ENCODE measurements around the gene MYCN.

MYCN gene

GRCh38 chr2:15976354-15976753 lies 36.0 kb downstream of the MYCN start:
- no peak for DNase-seq (ENCODE audit: low read depth in 2 of 2)

GRCh38 chr2:15979051-15979758 lies 38.9 kb downstream of the MYCN start:
- DNase-seq (ENCODE audit: low read depth in 2 of 2): no peak

GRCh38 chr2:15979759-15980604 lies 39.6 kb downstream of the MYCN start:
- DNase-seq (ENCODE audit: low read depth in 2 of 2): no peak

- no peak for DNase-seq (ENCODE audit: low read depth in 2 of 2)
These were observed 40.3 kb downstream of the MYCN start for GRCh38 chr2:15980605-15981098.

- no peak for DNase-seq (ENCODE audit: low read depth in 2 of 2)
These were observed 41.3 kb downstream of the MYCN start for GRCh38 chr2:15981646-15982045.

DNA sequence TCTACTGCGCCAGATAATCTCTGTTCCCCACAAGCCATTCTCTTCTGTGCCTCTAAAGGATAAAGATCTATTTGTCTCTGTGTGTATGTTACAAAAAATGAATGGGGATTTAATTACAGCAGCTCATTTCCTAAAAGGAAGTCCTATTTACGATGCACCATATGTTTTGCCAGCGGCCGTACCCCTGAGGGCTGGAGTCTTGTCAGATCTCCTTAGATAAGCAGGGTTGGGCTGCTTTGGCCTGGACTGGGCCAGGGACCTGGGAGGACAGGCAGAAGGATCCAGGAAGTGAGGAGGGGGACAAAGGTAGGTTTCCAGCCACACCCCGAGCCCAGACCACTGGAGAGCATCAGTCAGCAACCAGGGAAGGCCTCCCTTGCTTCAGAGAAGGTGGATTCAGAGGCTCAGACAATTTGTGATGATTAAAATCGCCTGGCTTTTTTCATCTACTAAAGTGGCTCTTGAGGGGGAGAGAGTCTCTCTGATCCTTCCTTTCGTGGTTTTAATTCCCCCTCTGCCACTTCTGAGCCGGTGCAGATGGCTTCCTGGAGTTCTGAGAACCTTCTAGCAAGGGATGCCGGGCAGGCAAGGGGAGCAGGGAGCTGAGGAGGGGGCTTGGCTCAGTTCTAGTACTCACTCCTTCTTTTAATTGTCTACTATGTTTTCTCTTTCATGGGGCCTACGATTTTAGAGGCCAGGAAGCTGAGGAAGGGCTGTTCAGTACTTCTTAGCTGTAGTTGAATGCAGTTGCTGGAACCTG lies 42.1 kb downstream of the MYCN start:
- DNase-seq (ENCODE audit: low read depth in 2 of 2): no peak

DNA sequence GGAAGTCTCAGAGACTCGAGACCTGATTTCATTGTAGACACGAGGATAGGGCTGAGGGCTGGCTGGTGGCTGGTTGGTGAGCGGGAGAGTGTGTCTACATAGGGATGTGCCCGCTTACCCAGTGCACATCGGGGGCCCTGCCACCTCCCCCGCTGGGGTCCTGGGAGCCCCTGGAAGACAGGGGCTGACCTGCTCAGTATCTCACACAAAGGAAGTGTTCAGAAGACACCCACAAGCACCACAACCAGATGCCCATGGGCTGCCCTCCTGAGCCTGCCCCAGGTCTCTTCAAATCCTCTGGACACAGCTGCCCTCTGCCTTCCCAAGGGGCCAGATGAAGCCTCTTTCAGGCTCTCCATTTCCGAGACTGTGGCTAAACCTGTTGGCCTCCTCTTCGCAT lies 43.1 kb downstream of the MYCN start:
- no peak for DNase-seq (ENCODE audit: low read depth in 2 of 2)

GRCh38 chr2:15984368-15985255 lies 44.3 kb downstream of the MYCN start:
- DNase-seq (ENCODE audit: low read depth in 2 of 2): no peak

GRCh38 chr2:15985531-15985930 lies 45.2 kb downstream of the MYCN start:
- DNase-seq (ENCODE audit: low read depth in 2 of 2): no peak

DNA sequence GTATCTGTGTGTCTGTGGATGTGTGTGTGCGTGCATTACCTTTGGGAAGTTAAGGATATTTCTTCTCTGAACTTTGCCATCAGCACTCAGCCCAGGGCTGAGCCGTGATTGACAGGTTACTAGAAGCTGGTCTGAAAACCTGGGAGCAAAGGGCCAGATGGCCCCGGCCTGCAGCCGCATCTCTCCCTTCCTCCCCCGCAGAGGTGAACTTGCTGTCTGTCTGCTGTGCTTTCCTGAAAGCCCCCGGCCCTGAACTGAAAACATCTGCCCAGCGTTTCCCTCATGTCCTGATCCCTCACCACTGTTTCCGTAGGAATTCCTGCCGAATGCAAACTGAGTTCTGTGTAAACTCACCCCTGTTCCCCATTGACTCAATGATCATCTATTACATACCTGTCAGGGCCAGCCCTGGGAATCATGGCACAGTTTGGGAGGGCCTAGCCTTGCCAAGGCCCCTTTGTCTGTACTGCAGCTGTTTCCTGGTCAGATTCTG lies 45.8 kb downstream of the MYCN start:
- no peak for DNase-seq (ENCODE audit: low read depth in 2 of 2)

- DNase-seq (ENCODE audit: low read depth in 2 of 2): no peak
These were observed 46.3 kb downstream of the MYCN start for GRCh38 chr2:15986644-15987043.

DNA sequence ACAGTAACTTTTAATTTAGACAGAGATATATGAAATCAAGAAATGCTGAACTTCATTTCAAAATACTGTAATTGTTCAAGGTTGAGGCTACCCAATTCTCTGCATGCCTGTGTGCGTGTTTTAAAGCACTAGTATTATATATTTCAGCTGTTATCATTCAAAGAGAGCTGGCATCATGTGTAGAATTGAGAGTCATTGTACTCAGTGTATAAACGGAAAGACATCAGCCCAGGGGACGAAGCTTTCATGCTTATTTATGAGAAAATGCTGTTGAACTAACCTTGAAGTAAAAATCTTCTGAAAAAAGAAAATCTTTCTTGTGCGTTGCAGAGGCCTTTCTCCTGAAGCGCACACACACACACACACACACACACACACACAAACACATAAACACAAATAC lies 48.4 kb downstream of the MYCN start:
- DNase-seq (ENCODE audit: low read depth in 2 of 2): no peak

- no peak for DNase-seq (ENCODE audit: low read depth in 2 of 2)
These were observed 49.2 kb downstream of the MYCN start for GRCh38 chr2:15989559-15989958.

DNA sequence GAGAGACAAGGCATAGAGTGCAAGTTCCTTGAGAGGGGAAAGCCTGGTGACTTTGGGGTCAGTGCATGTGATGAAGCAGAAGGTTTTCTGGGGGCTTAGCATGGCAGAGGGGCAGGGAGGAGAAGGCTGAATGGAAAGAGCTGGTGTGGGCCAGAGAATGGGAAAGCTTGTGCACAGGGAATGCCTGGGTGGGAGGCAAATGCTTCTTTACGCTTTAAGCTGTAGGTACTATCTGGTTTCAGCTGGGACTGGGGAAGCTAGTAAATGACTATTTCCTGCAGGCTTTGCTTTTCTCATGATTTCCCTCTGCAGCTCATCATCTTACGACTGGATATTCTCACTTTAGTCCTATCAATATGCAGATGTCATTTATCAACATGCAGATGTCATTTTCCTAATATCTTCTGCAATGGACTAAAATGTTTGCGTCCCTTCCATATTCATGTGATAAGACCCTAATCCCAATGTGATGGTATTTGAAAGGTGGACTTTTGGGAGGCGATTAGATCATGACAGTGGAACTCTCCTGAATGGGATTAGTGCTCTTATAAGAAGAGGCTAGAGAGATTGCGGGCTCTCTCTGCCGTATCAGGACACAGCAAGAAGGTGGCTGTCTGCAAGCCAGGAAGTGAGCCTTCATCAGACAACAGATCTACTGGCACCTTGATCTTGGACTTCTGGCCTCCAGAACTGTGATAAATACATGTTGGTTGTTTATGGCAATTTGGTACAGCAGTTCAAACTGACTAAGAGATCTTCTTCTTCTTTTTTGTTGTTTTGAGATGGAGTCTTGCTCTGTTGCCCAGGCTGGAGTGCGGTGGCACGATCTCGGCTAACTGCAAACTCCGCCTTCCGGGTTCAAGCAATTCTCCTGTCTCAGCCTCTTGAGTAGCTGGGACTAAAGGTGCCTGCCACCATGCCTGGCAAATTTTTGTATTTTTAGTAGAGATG lies 50.1 kb downstream of the MYCN start:
- no peak for DNase-seq (ENCODE audit: low read depth in 2 of 2)

- DNase-seq (ENCODE audit: low read depth in 2 of 2): no peak
These were observed 50.9 kb downstream of the MYCN start for GRCh38 chr2:15991231-15991630.

- no peak for DNase-seq (ENCODE audit: low read depth in 2 of 2)
These were observed 52.3 kb downstream of the MYCN start for GRCh38 chr2:15992457-15993231.

- DNase-seq (ENCODE audit: low read depth in 2 of 2): no peak
These were observed 52.9 kb downstream of the MYCN start for GRCh38 chr2:15993232-15993610.

GRCh38 chr2:15993666-15994065 lies 53.3 kb downstream of the MYCN start:
- no peak for DNase-seq (ENCODE audit: low read depth in 2 of 2)

DNA sequence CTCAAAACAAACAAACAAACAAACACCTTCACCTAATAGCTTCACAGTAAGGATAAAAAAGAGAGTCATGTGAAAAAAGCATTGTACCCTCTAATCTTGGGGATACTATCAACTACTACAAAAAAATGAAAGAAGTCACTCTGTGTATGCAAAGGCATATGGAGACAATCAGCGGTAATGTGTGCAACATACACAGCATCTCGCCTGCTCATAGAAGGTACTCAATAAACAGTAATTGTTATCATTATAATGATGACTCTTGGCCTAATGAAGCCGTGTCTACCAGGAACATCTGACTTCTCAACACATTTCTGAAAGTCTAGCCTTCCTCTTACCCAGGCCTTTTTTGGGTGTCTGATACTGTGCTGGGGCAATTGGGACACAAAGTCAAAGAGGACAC lies 55.3 kb downstream of the MYCN start:
- no peak for DNase-seq (ENCODE audit: low read depth in 2 of 2)

Data from activated CD8-positive, alpha-beta memory T cell treated with anti-CD3 and anti-CD28 coated beads for 4 hours (primary cell).